H9 (cell line): ENCODE measurements around the gene MSRB1. TPM values are rescaled to one million over a fixed set of nuclear protein-coding genes. Genes with fewer than 3 reads are reported as not detected.

Experiments used
- DNase-seq: peaks from one replicate; pipeline ENCODE4 v3.0.0-alpha.2; 2017
- H2AFZ ChIP-seq: one replicate; pipeline ENCODE4 v1.6.1; 2013; ENCODE audit warnings: mild to moderate bottlenecking, low read length, control low read depth, moderate library complexity
- H2AK5ac ChIP-seq: 2 replicates; pipeline ENCODE4 v1.6.1; 2013; ENCODE audit warnings: low read length, control low read depth, mixed read lengths; ENCODE audit not compliant: insufficient read length
- H2BK120ac ChIP-seq: one replicate; pipeline ENCODE4 v1.6.1; 2013; ENCODE audit warnings: low read depth, mild to moderate bottlenecking, low read length, control low read depth, inconsistent platforms; ENCODE audit not compliant: poor library complexity, severe bottlenecking
- H2BK12ac ChIP-seq: 2 replicates; pipeline ENCODE4 v1.6.1; 2013; ENCODE audit warnings: low read length, control low read depth, mixed read lengths, low read depth; ENCODE audit not compliant: insufficient read length
- H2BK15ac ChIP-seq: 2 replicates; pipeline ENCODE4 v1.6.1; 2013; ENCODE audit warnings: low read depth, low read length, control low read depth
- H2BK20ac ChIP-seq: one replicate; pipeline ENCODE4 v1.6.1; 2013; ENCODE audit warnings: low read depth, mild to moderate bottlenecking, low read length, control low read depth, inconsistent platforms; ENCODE audit not compliant: poor library complexity, severe bottlenecking
- H2BK5ac ChIP-seq: 2 replicates; pipeline ENCODE4 v1.6.1; 2013; ENCODE audit warnings: low read length, control low read depth, mixed read lengths; ENCODE audit not compliant: insufficient read length
- H3K14ac ChIP-seq: 2 replicates; pipeline ENCODE4 v1.6.1; 2013; ENCODE audit warnings: low read length, control low read depth; ENCODE audit not compliant: insufficient read depth
- H3K18ac ChIP-seq: 2 replicates; pipeline ENCODE4 v1.6.1; 2013; ENCODE audit warnings: low read depth, mild to moderate bottlenecking, mixed read lengths, low read length, control low read depth; ENCODE audit not compliant: insufficient read length
- H3K23ac ChIP-seq: 2 replicates; pipeline ENCODE4 v1.6.1; 2013; ENCODE audit warnings: low read length, control low read depth, mixed read lengths, low read depth; ENCODE audit not compliant: insufficient read length
- H3K23me2 ChIP-seq: 2 replicates; pipeline ENCODE4 v1.6.1; 2013; ENCODE audit warnings: low read depth, mild to moderate bottlenecking, mixed read lengths, low read length, control low read depth; ENCODE audit not compliant: insufficient read length, poor library complexity, severe bottlenecking
- H3K27ac ChIP-seq: 2 replicates; pipeline ENCODE4 v1.5.1; 2013; ENCODE audit warnings: low read length, control low read depth, mixed read lengths, low read depth; ENCODE audit not compliant: insufficient read length
- H3K27me3 ChIP-seq: 2 replicates; pipeline ENCODE4 v1.6.1; 2013; ENCODE audit warnings: low read length, control low read depth, inconsistent platforms; ENCODE audit not compliant: insufficient read depth
- H3K4ac ChIP-seq: 2 replicates; pipeline ENCODE4 v1.6.1; 2013; ENCODE audit warnings: low read depth, mild to moderate bottlenecking, control low read depth, inconsistent platforms, low read length, moderate library complexity
- H3K4me1 ChIP-seq: 2 replicates; pipeline ENCODE4 v1.6.1; 2013; ENCODE audit warnings: low read length, control low read depth, inconsistent platforms; ENCODE audit not compliant: insufficient read depth
- H3K4me2 ChIP-seq: 2 replicates; pipeline ENCODE4 v1.6.1; 2013; ENCODE audit warnings: low read length, control low read depth, mixed read lengths; ENCODE audit not compliant: insufficient read length, insufficient read depth
- H3K56ac ChIP-seq: 2 replicates; pipeline ENCODE4 v1.6.1; 2013; ENCODE audit warnings: low read depth, mild to moderate bottlenecking, mixed read lengths, low read length, control low read depth; ENCODE audit not compliant: insufficient read length
- H3K79me1 ChIP-seq: 2 replicates; pipeline ENCODE4 v1.6.1; 2013; ENCODE audit warnings: low read depth, mild to moderate bottlenecking, moderate library complexity, low read length, control low read depth, inconsistent platforms; ENCODE audit not compliant: insufficient read depth, poor library complexity, severe bottlenecking
- H3K79me2 ChIP-seq: 2 replicates; pipeline ENCODE4 v1.6.1; 2013; ENCODE audit warnings: low read length, control low read depth, inconsistent platforms; ENCODE audit not compliant: insufficient read depth
- H3K9ac ChIP-seq: 2 replicates; pipeline ENCODE4 v1.6.1; 2013; ENCODE audit warnings: low read length, control low read depth, mixed read lengths; ENCODE audit not compliant: insufficient read length; ENCODE audit errors: extremely low read depth
- H3K9me3 ChIP-seq: one replicate; pipeline ENCODE4 v1.6.1; 2013; ENCODE audit warnings: low read depth, low read length, inconsistent platforms; ENCODE audit not compliant: control insufficient read depth
- H3T11ph ChIP-seq: one replicate; pipeline ENCODE4 v1.6.1; 2013; ENCODE audit warnings: mild to moderate bottlenecking, low read length, control low read depth, inconsistent platforms
- H4K20me1 ChIP-seq: one replicate; pipeline ENCODE4 v1.6.1; 2013; ENCODE audit not compliant: control insufficient read depth, insufficient read length, insufficient read depth
- H4K5ac ChIP-seq: 2 replicates; pipeline ENCODE4 v1.6.1; 2013; ENCODE audit warnings: low read depth, mild to moderate bottlenecking, mixed read lengths, low read length, control low read depth; ENCODE audit not compliant: insufficient read length
- H4K8ac ChIP-seq: replicated peaks from 2 replicates; pipeline ENCODE4 v1.6.1; 2013; ENCODE audit warnings: low read length, control low read depth, mixed read lengths, low read depth; ENCODE audit not compliant: insufficient read length
- H4K91ac ChIP-seq: 2 replicates; pipeline ENCODE4 v1.6.1; 2013; ENCODE audit warnings: low read depth, mild to moderate bottlenecking, moderate library complexity, mixed read lengths, low read length, control low read depth; ENCODE audit not compliant: insufficient read length
- H3K27ac Mint-ChIP-seq, 3 experiments: 2 replicates in 2 of 3; 3 replicates in 1 of 3; pipeline ENCODE4 v1.8.0; 2020 to 2021; ENCODE audit warnings: mixed read lengths in 3 of 3, mild to moderate bottlenecking in 1 of 3, moderate library complexity in 1 of 3
- H3K27me3 Mint-ChIP-seq: 2 replicates; pipeline ENCODE4 v1.8.0; 2021; ENCODE audit warnings: low read depth, mild to moderate bottlenecking, moderate library complexity, mixed read lengths
- H3K36me3 Mint-ChIP-seq, 3 experiments: 2 replicates in 2 of 3; 3 replicates in 1 of 3; pipeline ENCODE4 v1.8.0; 2020 to 2021; ENCODE audit warnings: low read depth in 3 of 3, mixed read lengths in 3 of 3; ENCODE audit not compliant: insufficient read depth in 1 of 3
- H3K4me1 Mint-ChIP-seq, 2 experiments: 2 replicates each; pipeline ENCODE4 v1.8.0; 2020; ENCODE audit warnings: mixed read lengths in 2 of 2
- H3K4me3 Mint-ChIP-seq, 2 experiments: 2 replicates in 1 of 2; 3 replicates in 1 of 2; pipeline ENCODE4 v1.8.0; 2020 to 2021; ENCODE audit warnings: mild to moderate bottlenecking in 2 of 2, mixed read lengths in 2 of 2, moderate library complexity in 1 of 2
- H3K9me3 Mint-ChIP-seq, 2 experiments: 2 replicates in 1 of 2; 3 replicates in 1 of 2; pipeline ENCODE4 v1.8.0; 2020; ENCODE audit warnings: mild to moderate bottlenecking in 2 of 2, mixed read lengths in 2 of 2, moderate library complexity in 1 of 2
- WGBS: extraction: QIAGEN DNeasy Blood & Tissue Kit; methylation state at CpG from one replicate; pipeline ENCODE4 v1.1.7; 2013; ENCODE audit warnings: missing lambda C conversion rate, low lambda C conversion rate, mixed read lengths; ENCODE audit not compliant: insufficient read length; ENCODE audit errors: extremely low coverage; 5-methylcytosine and 5-hydroxymethylcytosine counted together
- total RNA-seq: library from RNA; stranded (reverse); gene quantifications from 2 replicates; pipeline ENCODE4 v1.2.1, GENCODE V29; 2021
- TF ChIP-seq, protein P1 (sequence below): fragments of 200-600 bp; sonication (generic); conservative IDR thresholded peaks from 3 replicates; pipeline ENCODE4 v1.8.0; 2021; ENCODE audit warnings: antibody characterized with exemption, mild to moderate bottlenecking

MSRB1 gene
- total RNA-seq, 1 experiment from 2014 or later: 25.7 TPM

- H4K20me1 ChIP-seq: no peaks in the 10 kb centered on the region
- no peak within 1 kb of the TSS for H3K9ac ChIP-seq
- peaks cover 14 to 59% of the 10 kb centered on the region in 2 experiments for H3K4me1 Mint-ChIP-seq
- peaks cover 0 to 2% (median 0%) of the 10 kb centered on the region in 3 experiments; a peak in 1 of 7 replicates for H3K36me3 Mint-ChIP-seq
- H2BK15ac ChIP-seq: no peak within 1 kb of the TSS
- no peak within 1 kb of the TSS for H3K4ac ChIP-seq
- DNase-seq: peak; percentile 29
- no peak within 1 kb of the TSS; the same call in 1 of the 2 replicates for H3K14ac ChIP-seq
- peaks cover 92% of the 10 kb centered on the region for H3K27me3 Mint-ChIP-seq
- H3K23me2 ChIP-seq: peaks cover 4% of the 10 kb centered on the region
- H2BK120ac ChIP-seq: no peak within 1 kb of the TSS
- no peaks in the 10 kb centered on the region; the same call in 1 of the 2 replicates for H3K4me1 ChIP-seq
- H4K91ac ChIP-seq: no peak within 1 kb of the TSS
- H3K9me3 ChIP-seq: no peaks in the 10 kb centered on the region
- no peaks in the 10 kb centered on the region for H3K79me1 ChIP-seq
- peak within 1 kb of the TSS; percentile 17 to 74; a peak in 3 of 5 replicates for H3K4me3 Mint-ChIP-seq
- H3K27ac Mint-ChIP-seq: no peak within 1 kb of the TSS
- H3K4me2 ChIP-seq: peak within 1 kb of the TSS; percentile 54
- no peak within 1 kb of the TSS for H2AK5ac ChIP-seq
- no peak within 1 kb of the TSS for H3T11ph ChIP-seq
- TF ChIP-seq, protein P1, sequence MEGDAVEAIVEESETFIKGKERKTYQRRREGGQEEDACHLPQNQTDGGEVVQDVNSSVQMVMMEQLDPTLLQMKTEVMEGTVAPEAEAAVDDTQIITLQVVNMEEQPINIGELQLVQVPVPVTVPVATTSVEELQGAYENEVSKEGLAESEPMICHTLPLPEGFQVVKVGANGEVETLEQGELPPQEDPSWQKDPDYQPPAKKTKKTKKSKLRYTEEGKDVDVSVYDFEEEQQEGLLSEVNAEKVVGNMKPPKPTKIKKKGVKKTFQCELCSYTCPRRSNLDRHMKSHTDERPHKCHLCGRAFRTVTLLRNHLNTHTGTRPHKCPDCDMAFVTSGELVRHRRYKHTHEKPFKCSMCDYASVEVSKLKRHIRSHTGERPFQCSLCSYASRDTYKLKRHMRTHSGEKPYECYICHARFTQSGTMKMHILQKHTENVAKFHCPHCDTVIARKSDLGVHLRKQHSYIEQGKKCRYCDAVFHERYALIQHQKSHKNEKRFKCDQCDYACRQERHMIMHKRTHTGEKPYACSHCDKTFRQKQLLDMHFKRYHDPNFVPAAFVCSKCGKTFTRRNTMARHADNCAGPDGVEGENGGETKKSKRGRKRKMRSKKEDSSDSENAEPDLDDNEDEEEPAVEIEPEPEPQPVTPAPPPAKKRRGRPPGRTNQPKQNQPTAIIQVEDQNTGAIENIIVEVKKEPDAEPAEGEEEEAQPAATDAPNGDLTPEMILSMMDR: no peak
- no peak within 1 kb of the TSS for H2BK12ac ChIP-seq
- peaks cover 2% of the 10 kb centered on the region in 2 experiments; a peak in 3 of 5 replicates for H3K9me3 Mint-ChIP-seq
- no peaks in the 10 kb centered on the region for H3K79me2 ChIP-seq
- no peak within 1 kb of the TSS for H4K5ac ChIP-seq
- H3K27me3 ChIP-seq: peaks cover 43% of the 10 kb centered on the region
- H2AFZ ChIP-seq: no peak within 1 kb of the TSS
- H3K18ac ChIP-seq: no peak within 1 kb of the TSS
- WGBS: no CpG with 5 or more reads among the region's 71 CpGs
- H2BK5ac ChIP-seq: no peak within 1 kb of the TSS
- no peak within 1 kb of the TSS for H2BK20ac ChIP-seq
- H3K56ac ChIP-seq: no peak within 1 kb of the TSS
- H3K27ac ChIP-seq: no peak within 1 kb of the TSS
- H4K8ac ChIP-seq: no peak within 1 kb of the TSS
- no peak within 1 kb of the TSS for H3K23ac ChIP-seq
Measured at GRCh38 chr16:1918351-1919326, 24.4 kb downstream of the MSRB1 start, which contains the start of gene HS3ST6. Gene HS3ST6 (minus strand): TSS chr16:1918415. CDS start chr16:1918323, 92 bp downstream.
